Astrocyte (in vitro differentiated cells and primary cell): Measurements from ENCODE around the gene PPFIA1. TPM values are rescaled to one million over a fixed set of nuclear protein-coding genes. Genes with fewer than 3 reads are reported as not detected.

Source experiments
- DNase-seq: peaks from one replicate; pipeline ENCODE4 v3.0.0-alpha.2; 2010; ENCODE audit warnings: low read depth
- FAIRE-seq: peaks from 2 replicates; lab custom pipeline; 2011; peaks lifted over from hg19 to GRCh38; lab: Jason Lieb, UNC
- H2AFZ ChIP-seq: 2 replicates; pipeline ENCODE4 v1.6.0; 2012; ENCODE audit warnings: low read depth, low read length, inconsistent platforms
- H3K27ac ChIP-seq: 2 replicates; pipeline ENCODE4 v1.5.1; 2011; ENCODE audit warnings: low read depth, low read length, inconsistent platforms
- H3K27me3 ChIP-seq: 2 replicates; pipeline ENCODE4 v1.6.0; 2011; ENCODE audit warnings: low read length, inconsistent platforms; ENCODE audit not compliant: insufficient read depth
- H3K36me3 ChIP-seq: 2 replicates; pipeline ENCODE4 v1.5.1; 2011; ENCODE audit warnings: low read length, inconsistent platforms; ENCODE audit not compliant: insufficient read depth
- H3K4me1 ChIP-seq: 2 replicates; pipeline ENCODE4 v1.5.1; 2011; ENCODE audit warnings: low read length, inconsistent platforms; ENCODE audit not compliant: insufficient read depth
- H3K4me2 ChIP-seq: 2 replicates; pipeline ENCODE4 v1.6.0; 2012; ENCODE audit warnings: low read length, inconsistent platforms
- H3K4me3 ChIP-seq: 2 replicates; pipeline ENCODE4 v1.5.1; 2011; ENCODE audit warnings: low read depth, mild to moderate bottlenecking, low read length, inconsistent platforms; ENCODE audit not compliant: insufficient read depth
- H3K79me2 ChIP-seq: 2 replicates; pipeline ENCODE4 v1.6.0; 2012; ENCODE audit warnings: mild to moderate bottlenecking, low read length, inconsistent platforms; ENCODE audit not compliant: insufficient read depth
- H3K9ac ChIP-seq: 2 replicates; pipeline ENCODE4 v1.6.0; 2012; ENCODE audit warnings: mild to moderate bottlenecking, low read length, inconsistent platforms
- H3K9me3 ChIP-seq: 2 replicates; pipeline ENCODE4 v1.5.1; 2012; ENCODE audit warnings: low read depth, mild to moderate bottlenecking, low read length, inconsistent platforms; ENCODE audit not compliant: insufficient read depth
- H4K20me1 ChIP-seq: 2 replicates; pipeline ENCODE4 v1.6.0; 2012; ENCODE audit warnings: low read length, inconsistent platforms; ENCODE audit not compliant: insufficient read depth
- H3K27ac Mint-ChIP-seq: one replicate; pipeline ENCODE4 v1.8.0; 2021; ENCODE audit warnings: mild to moderate bottlenecking, mixed read lengths; ENCODE audit not compliant: unreplicated experiment
- H3K27me3 Mint-ChIP-seq: one replicate; pipeline ENCODE4 v1.8.0; 2021; ENCODE audit warnings: low read depth, mixed read lengths; ENCODE audit not compliant: unreplicated experiment
- H3K36me3 Mint-ChIP-seq: one replicate; pipeline ENCODE4 v1.8.0; 2021; ENCODE audit warnings: low read depth, mixed read lengths; ENCODE audit not compliant: unreplicated experiment
- H3K4me1 Mint-ChIP-seq: one replicate; pipeline ENCODE4 v1.8.0; 2021; ENCODE audit warnings: low read depth, mixed read lengths; ENCODE audit not compliant: unreplicated experiment
- H3K4me3 Mint-ChIP-seq: one replicate; pipeline ENCODE4 v1.8.0; 2021; ENCODE audit warnings: mild to moderate bottlenecking, moderate library complexity, mixed read lengths; ENCODE audit not compliant: unreplicated experiment
- H3K9me3 Mint-ChIP-seq: one replicate; pipeline ENCODE4 v1.8.0; 2021; ENCODE audit warnings: mild to moderate bottlenecking, mixed read lengths; ENCODE audit not compliant: unreplicated experiment
- EZH2 ChIP-seq: IDR thresholded peaks from 2 replicates; pipeline ENCODE4 v1.6.1; 2012; ENCODE audit warnings: mild to moderate bottlenecking, low read length, inconsistent platforms; ENCODE audit not compliant: insufficient read depth
- microRNA-seq: library from miRNA; unstranded; fragments of <30 nt; microRNA quantifications from one replicate; pipeline ENCODE4 v1.2.0, GENCODE V29; 2020
- total RNA-seq: library from RNA; stranded (reverse); gene quantifications from 2 replicates; pipeline ENCODE4 v1.2.1, GENCODE V29; 2021
- TF ChIP-seq, protein P1 (sequence below): IDR thresholded peaks from 2 replicates; pipeline ENCODE4 v1.5.1; 2011; ENCODE audit warnings: low read depth, mild to moderate bottlenecking, inconsistent platforms, low read length, moderate library complexity; ENCODE audit not compliant: insufficient read depth

The PPFIA1 gene
- total RNA-seq, 1 donor from 2014 or later: 54.7 TPM

DNA sequence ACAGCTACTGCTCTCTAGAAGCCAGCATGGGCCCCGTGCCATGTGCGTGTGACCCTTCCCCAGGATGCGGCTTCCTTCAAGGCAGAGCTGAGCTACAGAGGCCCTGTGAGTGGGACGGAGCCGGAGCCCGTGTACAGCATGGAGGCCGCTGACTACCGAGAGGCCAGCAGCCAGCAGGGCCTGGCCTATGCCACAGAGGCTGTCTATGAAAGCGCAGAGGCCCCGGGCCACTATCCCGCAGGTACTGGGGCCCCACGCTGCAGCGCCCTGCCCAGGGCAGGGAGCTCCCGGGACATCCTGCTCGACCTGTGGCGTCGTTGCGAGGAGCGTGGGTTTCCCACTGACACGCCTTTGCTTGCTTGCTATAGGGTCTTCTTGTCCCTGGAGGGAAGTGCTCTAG, 162.5 kb downstream of the PPFIA1 start:
- no peak for TF ChIP-seq EZH2
- TF ChIP-seq, protein P1, sequence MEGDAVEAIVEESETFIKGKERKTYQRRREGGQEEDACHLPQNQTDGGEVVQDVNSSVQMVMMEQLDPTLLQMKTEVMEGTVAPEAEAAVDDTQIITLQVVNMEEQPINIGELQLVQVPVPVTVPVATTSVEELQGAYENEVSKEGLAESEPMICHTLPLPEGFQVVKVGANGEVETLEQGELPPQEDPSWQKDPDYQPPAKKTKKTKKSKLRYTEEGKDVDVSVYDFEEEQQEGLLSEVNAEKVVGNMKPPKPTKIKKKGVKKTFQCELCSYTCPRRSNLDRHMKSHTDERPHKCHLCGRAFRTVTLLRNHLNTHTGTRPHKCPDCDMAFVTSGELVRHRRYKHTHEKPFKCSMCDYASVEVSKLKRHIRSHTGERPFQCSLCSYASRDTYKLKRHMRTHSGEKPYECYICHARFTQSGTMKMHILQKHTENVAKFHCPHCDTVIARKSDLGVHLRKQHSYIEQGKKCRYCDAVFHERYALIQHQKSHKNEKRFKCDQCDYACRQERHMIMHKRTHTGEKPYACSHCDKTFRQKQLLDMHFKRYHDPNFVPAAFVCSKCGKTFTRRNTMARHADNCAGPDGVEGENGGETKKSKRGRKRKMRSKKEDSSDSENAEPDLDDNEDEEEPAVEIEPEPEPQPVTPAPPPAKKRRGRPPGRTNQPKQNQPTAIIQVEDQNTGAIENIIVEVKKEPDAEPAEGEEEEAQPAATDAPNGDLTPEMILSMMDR: no peak
- H3K4me1 Mint-ChIP-seq: peaks cover 5% of the 10 kb centered on the region
- peaks cover 16% of the 10 kb centered on the region for H3K79me2 ChIP-seq
- no peak overlapping the region for H3K9ac ChIP-seq
- H3K4me3 Mint-ChIP-seq: no peak overlapping the region
- peaks cover 40% of the 10 kb centered on the region for H3K36me3 Mint-ChIP-seq
- H3K4me2 ChIP-seq: no peak overlapping the region
- H3K36me3 ChIP-seq: peaks cover 57% of the 10 kb centered on the region
- DNase-seq: no peak
- H2AFZ ChIP-seq: no peak overlapping the region
- no peak overlapping the region for H3K27ac Mint-ChIP-seq
- FAIRE-seq: no peak
- H3K27me3 ChIP-seq: no peaks in the 10 kb centered on the region
- no peaks in the 10 kb centered on the region for H3K9me3 ChIP-seq
- no peaks in the 10 kb centered on the region for H3K9me3 Mint-ChIP-seq
- no peaks in the 10 kb centered on the region for H3K27me3 Mint-ChIP-seq
- no peaks in the 10 kb centered on the region for H3K4me1 ChIP-seq
- H4K20me1 ChIP-seq: peaks cover 94% of the 10 kb centered on the region
- no peak overlapping the region for H3K4me3 ChIP-seq
- no peak overlapping the region for H3K27ac ChIP-seq

DNA sequence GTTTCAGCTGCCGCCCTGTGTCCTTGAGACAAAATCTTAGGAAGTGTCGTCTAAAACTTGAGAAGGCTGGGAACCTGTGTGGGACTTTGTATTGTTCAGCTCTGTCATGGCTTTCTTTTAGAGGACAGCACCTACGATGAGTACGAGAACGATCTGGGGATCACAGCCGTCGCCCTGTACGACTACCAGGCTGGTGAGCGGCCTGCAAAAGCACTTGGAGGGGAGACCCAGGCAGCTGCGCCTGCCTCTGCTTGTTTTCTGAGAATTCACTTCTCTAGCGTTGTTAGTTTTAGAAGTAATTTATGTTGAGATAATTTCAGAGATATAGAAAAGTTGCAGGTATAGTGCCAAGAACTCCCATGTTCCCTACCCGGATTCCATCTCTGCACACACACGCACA, 163.0 kb downstream of the PPFIA1 start:
- Mint-ChIP-seq H3K27ac (no peak overlapping the region), H3K4me1 (peaks cover 5% of the 10 kb centered on the region), H3K27me3 (no peaks in the 10 kb centered on the region), H3K4me3 (no peak overlapping the region), H3K36me3 (peaks cover 40% of the 10 kb centered on the region), H3K9me3 (no peaks in the 10 kb centered on the region)
- H3K4me1 ChIP-seq: no peaks in the 10 kb centered on the region
- no peaks in the 10 kb centered on the region for H3K27me3 ChIP-seq
- no peaks in the 10 kb centered on the region for H3K9me3 ChIP-seq
- TF ChIP-seq, protein P1: no peak
- TF ChIP-seq EZH2: no peak
- H4K20me1 ChIP-seq: peaks cover 91% of the 10 kb centered on the region
- H3K27ac ChIP-seq: no peak overlapping the region
- H2AFZ ChIP-seq: no peak overlapping the region
- H3K9ac ChIP-seq: no peak overlapping the region
- no peak for DNase-seq
- H3K79me2 ChIP-seq: peaks cover 14% of the 10 kb centered on the region
- no peak overlapping the region for H3K4me2 ChIP-seq
- peaks cover 57% of the 10 kb centered on the region for H3K36me3 ChIP-seq
- no peak for FAIRE-seq
- H3K4me3 ChIP-seq: no peak overlapping the region

Small RNA genes lying within 50 kb of the gene (microRNA-seq; reads per million reads assigned to microRNA genes)
- gene MIR548K: 6.0 reads per million, percentile 24 among the genes with 10 or more reads in this experiment

Other genes starting within 250 kb of the PPFIA1 start
- gene ANO1, start 192.4 kb upstream of the PPFIA1 start, total RNA-seq: 0.10 and 0.14 TPM in 2 replicates
- 37.8 and 40.8 TPM in 2 replicates for gene FADD, start 67.4 kb upstream of the PPFIA1 start, total RNA-seq
- 291 and 344 TPM in 2 replicates for gene CTTN, start 127.8 kb downstream of the PPFIA1 start, total RNA-seq